GM21515 (cell line): ENCODE data around the gene NPR1.
"Not testable (repeated sequence)": the region's sequence is repeated elsewhere in the genome, so short reads cannot be mapped to it uniquely, and the experiment has no call there.

Source experiments
- ATAC-seq: cut with Tn5 transposase; IDR thresholded peaks from one replicate; pipeline ENCODE4 v1.9.1; 2021; ENCODE audit not compliant: unreplicated experiment

The NPR1 gene

DNA sequence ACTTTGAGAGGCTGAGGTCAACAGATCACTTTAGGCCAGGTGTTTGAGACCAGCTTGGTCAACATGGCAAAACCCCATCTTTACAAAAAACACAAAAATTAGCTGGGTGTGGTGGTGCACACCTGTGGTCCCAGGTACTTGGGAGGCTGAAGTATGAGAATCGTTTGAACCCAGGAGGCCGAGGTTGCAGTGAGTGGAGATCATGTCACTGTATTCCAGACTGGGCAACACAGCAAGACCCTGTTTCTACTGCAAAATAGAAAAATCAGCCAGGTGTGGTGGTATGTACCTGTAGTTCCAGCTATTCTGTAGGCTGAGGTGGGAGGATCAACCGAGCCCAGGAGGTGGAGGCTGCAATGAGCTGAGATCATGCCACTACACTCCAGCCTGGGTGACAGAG lies 45.2 kb downstream of the NPR1 start:
- no peak for ATAC-seq

DNA sequence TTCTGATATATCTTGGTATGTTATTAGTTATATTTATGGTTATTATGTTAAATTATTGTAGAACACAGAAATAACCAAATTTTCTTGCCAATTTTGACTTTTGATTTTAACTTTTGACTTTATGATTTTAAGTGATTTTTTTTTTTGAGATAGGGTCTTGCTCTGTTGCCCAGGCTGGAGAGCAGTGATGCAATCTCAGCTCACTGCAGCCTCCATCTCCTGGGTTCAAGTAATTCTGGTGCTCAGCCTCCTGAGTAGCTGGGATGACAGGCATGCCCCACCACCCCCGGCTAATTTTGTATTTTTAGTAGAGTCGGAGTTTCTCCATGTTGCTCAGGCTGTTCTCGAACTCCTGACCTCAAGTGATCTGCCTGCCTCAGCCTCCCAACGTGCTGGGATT lies 46.1 kb downstream of the NPR1 start:
- not testable (repeated sequence) for ATAC-seq

DNA sequence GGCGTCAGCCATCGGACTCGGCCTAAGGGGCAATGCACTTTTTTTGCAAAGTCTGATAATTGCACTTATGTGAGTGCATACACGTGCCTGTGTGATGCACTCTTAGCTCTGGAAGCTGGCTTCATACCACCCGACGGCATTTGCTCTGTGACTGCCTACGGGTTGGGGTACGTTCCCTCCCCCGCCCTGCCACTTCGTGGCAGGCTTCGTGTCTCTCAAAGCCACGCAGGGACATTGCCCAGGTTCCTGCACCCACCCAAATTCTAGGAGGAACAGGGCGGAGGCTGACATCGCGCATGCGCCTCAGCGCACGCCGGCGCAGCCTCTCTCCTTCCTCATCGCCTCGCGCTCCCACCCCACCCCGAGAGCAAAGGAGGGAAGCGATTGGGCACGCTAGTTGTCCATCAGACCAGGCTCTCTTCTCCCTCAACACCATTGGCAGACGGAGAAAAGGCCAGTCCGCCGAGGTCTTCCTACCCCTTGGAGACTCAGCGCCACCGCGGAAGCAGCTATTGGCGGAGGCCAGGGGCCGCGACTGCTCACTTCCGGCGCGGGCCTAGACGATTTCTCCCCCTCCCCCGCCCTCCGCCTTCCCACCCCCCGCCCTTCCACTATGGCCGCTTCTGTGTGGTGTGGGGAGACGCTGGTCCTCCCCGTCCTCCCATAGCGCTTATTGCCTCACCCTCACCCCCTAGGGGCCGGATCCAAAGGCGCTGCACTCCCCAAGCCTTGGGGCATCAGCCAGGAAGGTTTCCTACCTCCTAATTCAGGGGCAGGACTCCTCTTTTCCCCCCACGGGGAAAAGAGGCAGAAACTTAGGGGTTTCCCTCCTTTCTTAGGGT lies 49.2 kb downstream of the NPR1 start, which contains the start of gene INTS3:
Gene INTS3 (plus strand): TSS at position 588 of the 842 bp plus-strand sequence. CDS start 585 bp downstream, outside the sequence.
- peak; percentile 94 for ATAC-seq

DNA sequence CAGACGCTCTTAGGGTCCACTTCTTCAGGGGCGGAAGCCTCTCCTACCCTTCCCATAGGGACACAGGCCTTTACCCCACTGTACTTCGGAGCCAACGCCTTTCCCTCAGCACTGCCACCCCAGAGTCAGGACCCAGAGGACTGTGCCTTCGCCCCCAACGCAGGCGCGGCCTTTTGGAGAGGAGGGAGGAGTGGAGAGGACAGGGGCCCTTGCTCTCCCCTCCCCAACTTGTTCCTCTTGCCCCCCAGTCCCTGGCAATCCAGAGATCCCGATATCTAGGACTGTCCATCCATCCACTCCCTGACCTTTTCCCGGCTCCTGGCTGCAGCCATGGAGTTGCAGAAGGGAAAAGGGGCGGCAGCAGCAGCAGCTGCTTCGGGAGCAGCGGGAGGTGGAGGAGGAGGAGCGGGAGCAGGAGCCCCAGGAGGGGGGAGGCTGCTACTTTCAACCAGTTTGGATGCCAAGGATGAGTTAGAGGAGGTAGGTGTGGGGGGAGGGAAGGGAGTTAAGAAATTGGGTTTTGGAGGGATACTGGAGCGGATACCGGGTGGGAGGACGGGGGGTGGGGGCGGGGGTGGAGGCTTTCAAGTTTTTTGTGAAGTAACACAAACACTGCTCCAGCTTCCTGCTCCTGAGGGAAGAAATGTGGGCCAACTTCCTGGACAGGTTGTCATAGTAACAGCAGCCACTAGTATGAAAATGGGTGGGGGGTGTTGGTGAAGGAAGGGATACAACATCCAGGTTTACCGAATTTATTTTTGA lies 50.0 kb downstream of the NPR1 start:
- ATAC-seq, result peak; percentile 14

DNA sequence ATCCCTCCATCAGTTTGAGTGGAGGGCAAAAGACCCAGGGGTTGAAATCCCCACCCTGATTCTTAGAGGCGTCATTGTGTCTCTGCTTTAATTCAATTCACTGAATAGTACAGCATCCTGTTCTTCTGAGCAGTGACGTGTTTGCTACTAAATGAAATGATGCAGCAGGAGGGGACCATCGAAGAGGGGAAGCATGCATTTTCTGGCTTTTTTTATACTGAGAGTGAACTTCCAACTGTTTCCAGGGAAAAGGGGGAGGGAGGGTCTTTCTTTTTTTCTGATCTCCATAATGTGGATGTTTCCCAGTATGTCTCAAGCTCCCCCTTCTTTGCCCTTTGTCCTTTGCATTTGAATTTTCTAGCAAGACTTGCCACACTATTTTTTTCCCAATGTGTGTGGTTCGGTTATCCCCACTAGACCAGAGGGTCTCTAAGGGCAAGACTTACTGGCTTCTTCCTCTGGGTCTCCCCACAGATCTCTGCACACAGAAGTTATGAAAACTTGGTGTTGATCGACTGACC lies 52.0 kb downstream of the NPR1 start:
- ATAC-seq, result no peak

DNA sequence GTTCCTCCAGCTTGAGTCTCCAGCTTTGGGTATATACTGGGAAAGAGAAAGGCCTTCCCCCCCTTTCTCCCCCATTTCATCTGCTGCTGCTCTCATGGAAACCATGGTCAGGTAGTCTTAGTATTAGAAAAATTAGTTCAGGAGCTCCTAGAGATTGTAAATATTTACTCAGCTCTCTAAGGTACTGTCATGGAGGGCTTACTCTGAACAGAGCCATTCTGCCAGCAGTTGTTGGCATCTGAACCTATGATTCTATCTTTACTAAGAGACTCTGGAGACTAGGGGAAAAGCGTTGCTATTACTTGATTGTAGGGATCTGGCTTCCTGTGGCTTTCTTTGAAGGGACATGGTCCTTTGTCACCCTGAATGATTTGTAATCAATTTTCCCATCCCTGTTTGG lies 55.5 kb downstream of the NPR1 start:
- no peak for ATAC-seq

DNA sequence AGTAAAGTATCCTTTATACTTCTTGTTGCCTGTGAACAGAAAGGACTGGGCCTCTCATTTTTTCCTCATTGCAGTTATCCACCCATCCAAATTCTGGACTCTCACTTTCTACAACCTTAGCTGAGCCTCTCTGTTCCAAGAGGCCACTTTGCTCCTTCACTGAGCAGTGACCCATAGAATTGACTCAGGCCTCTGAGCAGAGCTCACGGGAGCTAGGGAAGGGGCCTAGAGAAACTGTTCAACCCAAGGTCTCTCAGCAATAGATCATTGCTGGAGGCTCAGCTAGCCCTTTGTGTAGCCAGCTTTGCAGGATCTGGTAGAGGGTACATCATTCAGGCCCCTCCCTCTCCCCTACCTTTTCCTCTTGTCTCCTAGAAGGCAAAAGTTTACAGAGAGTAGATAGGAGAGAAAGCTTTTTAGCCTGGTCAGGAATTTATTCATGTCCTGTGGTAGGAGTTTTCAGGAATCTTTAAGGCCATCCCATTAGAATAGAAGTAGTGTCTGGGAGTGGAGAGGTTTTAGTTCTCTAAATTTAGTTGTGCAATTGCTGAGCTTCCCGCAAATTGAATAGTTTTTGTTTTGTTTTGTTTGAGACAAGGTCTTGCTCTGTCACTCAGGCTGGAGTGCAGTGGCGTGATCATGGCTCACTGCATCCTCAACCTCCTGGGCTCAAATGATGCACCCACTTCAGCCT lies 56.1 kb downstream of the NPR1 start:
- ATAC-seq, result no peak

DNA sequence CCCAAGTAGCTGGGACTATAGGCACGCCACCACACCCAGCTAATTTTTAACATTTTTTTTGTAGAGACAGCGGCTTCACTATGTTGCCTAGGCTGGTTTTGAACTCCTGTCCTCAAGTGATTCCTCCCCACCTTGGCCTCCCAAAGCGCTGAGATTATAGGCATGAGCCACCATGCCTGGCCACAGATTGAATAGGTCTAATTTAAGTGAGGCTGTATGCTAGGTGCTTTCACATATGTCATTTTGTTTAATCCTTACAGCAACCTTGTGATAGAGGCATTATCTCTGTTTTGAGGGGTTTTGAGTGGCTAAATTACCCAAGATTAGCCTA lies 56.6 kb downstream of the NPR1 start:
- ATAC-seq, result no peak

DNA sequence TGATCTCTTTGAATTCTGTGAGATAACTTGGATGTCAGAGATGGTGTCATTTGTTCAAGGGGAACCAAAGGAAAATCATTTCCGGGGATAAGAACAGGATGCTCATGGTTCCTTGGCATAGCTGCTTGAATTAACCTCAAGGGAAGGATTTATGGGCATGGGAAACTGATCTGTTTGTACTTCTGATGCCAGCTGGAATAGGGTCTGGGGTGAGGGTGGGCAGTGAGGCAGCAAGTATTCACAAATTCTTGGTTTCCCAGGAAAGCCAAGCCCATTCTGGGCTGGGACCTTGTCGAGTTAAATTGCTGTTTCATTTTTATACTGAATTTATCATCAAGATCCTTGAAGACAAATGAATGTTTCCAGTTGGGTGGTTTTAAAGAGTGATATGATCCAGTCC lies 63.5 kb downstream of the NPR1 start:
- no peak for ATAC-seq

DNA sequence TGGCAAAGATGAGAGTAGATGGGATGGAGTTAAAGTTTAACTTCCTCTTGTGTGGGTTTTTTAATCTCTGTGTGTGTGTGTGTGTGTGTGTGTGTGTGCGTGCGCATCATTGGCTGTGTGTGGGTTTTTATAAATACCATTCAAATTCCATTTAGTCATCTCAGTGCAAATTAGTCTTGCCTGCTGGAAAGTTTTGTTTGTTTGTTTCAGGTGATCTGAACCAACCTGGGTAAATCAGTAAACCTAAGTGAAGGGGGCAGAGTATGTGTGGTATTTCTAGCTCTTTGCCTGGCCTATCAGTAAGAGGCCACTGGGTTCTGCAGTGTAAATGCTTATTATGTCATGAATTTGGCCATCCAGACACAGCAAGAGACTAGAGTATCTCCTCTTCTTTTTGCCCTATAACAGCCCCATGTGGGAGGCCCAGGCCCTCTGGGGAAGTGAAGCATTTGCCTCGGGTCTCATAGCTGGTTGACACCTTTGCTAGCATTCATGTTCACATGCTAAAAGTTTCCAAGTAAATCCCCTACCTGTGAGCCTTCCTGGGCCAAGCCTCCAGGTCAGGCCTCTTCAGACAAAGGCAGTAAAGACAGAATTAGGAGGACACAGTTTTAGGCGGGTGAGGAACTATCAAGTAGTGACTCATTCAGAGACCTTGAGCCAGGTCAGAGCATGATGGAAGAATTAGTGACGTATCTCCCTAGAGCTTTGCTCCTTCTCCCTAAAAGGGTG lies 64.1 kb downstream of the NPR1 start:
- ATAC-seq, result peak; percentile 48
